GM10248 (cell line): ENCODE data around the gene ORC5.
"Not testable (repeated sequence)": the region's sequence is repeated elsewhere in the genome, so short reads cannot be mapped to it uniquely, and the experiment has no call there.

Experiments
- CTCF ChIA-PET: fragments of 300-600 bp; sonication (Branson Sonifier 250); formaldehyde crosslinking; extraction: SDS; loops from one replicate; lab custom pipeline; 2021; ENCODE audit warnings: antibody characterized with exemption; lab: Yijun Ruan, JAX
- POLR2A ChIA-PET: fragments of 350-650 bp; sonication (Branson Sonifier 250); formaldehyde crosslinking; extraction: SDS; loops from one replicate; lab custom pipeline; 2020; ENCODE audit warnings: antibody characterized with exemption; lab: Yijun Ruan, JAX
- DNase-seq: peaks from one replicate; pipeline ENCODE4 v3.0.0; 2012; ENCODE audit errors: extremely low spot score
- CTCF ChIP-seq: IDR thresholded peaks from 2 replicates; pipeline ENCODE4 v1.5.1; 2012; ENCODE audit warnings: mild to moderate bottlenecking, low read depth; ENCODE audit errors: extremely low read depth, missing control alignments, control extremely low read depth

Gene ORC5

GRCh38 chr7:104241538-104242209, 33.9 kb upstream of the ORC5 start:
- no peak for TF ChIP-seq CTCF
- ChIA-PET POLR2A (interaction anchor here (0.6 kb wide), 1 partner anchor 52 kb away, joined by 3 read pairs; no protein-coding TSS in a partner anchor), CTCF (interaction anchor here (5.2 kb wide), 1 partner anchor 11 kb away, joined by 35 read pairs; no protein-coding TSS in a partner anchor)
- no peak for DNase-seq

GRCh38 chr7:104241135-104241534, 33.3 kb upstream of the ORC5 start:
- CTCF ChIA-PET: interaction anchor here (2.1 to 5.2 kb wide), 2 partner anchors 10 to 11 kb away, joined by 7 to 35 read pairs; no protein-coding TSS in a partner anchor
- POLR2A ChIA-PET: no interaction called here
- no peak for TF ChIP-seq CTCF
- no peak for DNase-seq

- ChIA-PET CTCF (interaction anchor here (2.1 to 5.2 kb wide), 2 partner anchors 9 to 12 kb away, joined by 7 to 35 read pairs; no protein-coding TSS in a partner anchor), POLR2A (no interaction called here)
- no peak for DNase-seq
- TF ChIP-seq CTCF: no peak
These were observed 32.6 kb upstream of the ORC5 start for GRCh38 chr7:104240401-104240800.

GRCh38 chr7:104234990-104235389, 27.2 kb upstream of the ORC5 start:
- CTCF ChIA-PET: interaction anchor here (0.6 kb wide), 1 partner anchor 683 kb away, joined by 3 read pairs; no protein-coding TSS in a partner anchor
- DNase-seq, POLR2A ChIA-PET: not testable (repeated sequence)

- DNase-seq: peak; percentile 80
- peak; percentile 94 for TF ChIP-seq CTCF
- POLR2A ChIA-PET: no interaction called here
- CTCF ChIA-PET: interaction anchor here (0.7 to 4.4 kb wide), 39 partner anchors 10 to 817 kb away, joined by 3 to 42 read pairs (median 4); partner anchors contain the start of gene ORC5
These were observed 23.5 kb upstream of the ORC5 start for GRCh38 chr7:104231054-104232046.

GRCh38 chr7:104230606-104231005, 22.8 kb upstream of the ORC5 start:
- no peak for DNase-seq
- ChIA-PET CTCF (interaction anchor here (0.8 to 4.4 kb wide), 9 partner anchors 11 to 688 kb away, joined by 3 to 42 read pairs (median 7); no protein-coding TSS in a partner anchor), POLR2A (no interaction called here)
- no peak for TF ChIP-seq CTCF

GRCh38 chr7:104228442-104228841, 20.6 kb upstream of the ORC5 start:
- POLR2A ChIA-PET: no interaction called here
- TF ChIP-seq CTCF: no peak
- CTCF ChIA-PET: no interaction called here
- DNase-seq: no peak
